WI38 (cell line): ENCODE measurements around the gene MCC.

Source experiments
- H3K4me3 ChIP-seq: 2 replicates; pipeline ENCODE4 v1.5.1; 2011; ENCODE audit warnings: low read depth, mild to moderate bottlenecking, control low read depth, low read length
- CTCF ChIP-seq: IDR thresholded peaks from 2 replicates; pipeline ENCODE4 v1.5.1; 2012; ENCODE audit warnings: low read depth, mild to moderate bottlenecking, control low read depth, low read length

MCC gene

DNA sequence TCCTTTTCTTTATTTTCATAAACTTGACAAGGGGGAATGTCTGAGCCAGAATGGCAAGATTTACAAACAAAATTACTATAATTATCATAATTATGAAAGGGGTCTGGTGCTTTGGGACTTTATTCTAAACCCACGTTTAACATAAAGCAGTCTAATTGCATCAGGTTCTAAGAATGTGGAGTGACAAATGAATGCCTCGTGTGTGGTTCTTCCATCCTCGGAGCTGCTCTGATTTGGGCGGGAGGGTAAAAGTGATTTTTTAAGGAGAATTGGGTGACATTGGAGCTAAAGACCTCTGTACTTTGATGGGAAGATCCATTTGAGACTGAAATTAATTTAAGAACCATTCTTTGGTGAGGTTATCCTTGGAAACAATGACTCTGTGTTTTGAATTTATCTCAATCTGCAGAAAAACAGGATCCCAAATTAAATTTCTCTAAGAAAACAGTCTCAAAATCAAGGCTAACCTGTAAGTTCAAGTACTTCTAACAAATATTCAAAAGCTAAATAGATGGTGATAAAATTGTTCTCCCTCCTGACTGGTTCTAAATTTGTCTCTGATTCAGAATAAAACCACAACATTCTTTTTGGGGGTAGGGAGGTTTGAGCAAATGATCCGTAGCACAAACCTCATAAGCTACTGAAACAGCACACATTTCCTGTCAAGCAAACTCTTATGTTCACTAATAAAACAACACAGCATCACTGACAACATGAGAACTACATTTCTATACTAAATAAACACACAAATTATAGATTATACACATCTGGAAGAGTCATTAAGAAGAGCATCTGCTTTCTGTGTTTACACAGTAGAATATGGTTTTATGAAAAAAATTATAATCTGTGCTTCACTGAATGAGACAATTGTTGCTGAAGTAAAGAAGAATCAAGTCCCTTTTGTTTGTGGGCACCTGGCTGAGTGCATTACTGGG lies 426.1 kb downstream of the MCC start:
- no peak for TF ChIP-seq CTCF
- no peak overlapping the region for H3K4me3 ChIP-seq

DNA sequence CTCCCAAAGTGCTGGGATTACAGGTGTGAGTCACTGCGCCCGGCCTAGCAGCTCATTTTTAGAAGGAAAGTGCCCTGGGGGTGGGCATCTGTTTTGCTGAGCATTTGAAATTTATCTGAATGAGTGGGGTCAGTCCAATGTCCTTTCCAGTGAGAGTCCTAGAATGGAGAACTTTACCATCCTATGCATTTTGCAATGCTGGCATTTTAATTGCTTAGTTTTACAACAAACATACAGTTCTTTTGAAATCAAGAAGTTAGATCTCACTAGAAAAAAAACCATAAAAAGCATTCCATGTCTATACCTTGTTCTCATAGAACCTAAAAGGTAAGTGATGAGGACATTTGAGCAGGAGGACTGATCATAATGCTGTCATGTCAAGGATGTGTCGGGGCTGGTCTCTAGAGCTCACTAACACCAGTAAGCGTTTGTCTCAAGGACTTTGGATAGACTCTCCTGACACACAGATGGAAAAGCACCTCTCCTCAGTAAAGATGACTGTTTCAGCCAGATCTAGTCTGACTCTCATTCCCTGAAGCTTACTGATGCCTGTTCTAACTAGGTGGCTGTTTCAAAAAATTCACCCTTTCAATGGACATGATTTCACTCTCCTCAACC lies 427.7 kb downstream of the MCC start:
- no peak overlapping the region for H3K4me3 ChIP-seq
- no peak for TF ChIP-seq CTCF

DNA sequence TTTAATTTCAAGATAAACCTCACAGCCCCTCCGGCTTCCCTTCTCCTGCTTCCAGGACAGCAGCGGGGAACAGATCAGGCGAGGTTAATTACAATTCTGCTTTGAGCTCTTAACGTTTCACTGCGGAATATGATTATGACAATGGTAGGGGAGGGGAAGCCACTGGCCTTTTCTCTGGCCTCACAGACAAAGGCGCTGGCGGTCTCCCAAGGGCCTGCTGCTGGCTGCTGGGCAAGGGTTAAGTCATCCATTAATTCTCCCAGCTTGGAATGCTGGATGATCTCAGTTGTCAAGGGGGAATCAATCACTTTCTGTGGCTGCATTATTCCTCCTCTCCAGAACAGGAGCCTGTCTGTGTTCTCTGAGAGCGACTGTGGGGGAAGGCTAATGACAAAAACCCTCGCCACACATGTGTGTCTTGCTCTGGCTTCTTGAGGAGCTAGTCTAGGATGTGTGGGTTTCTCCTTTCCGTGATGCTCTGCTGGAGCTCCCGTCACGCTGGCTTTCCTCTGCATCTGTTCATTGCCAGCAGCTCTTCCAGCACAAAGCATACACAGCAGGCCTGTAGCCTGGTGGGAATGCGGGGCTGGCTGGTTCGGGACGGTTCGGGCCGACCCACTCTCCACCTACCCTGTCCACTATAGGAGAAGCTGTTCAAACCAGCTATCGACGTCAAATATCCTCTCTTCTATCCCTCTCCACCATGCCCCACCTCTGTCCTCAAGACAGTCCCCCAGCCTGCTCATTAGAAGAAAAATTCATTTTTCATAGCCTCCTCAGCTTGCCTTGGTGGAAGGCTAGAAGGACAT lies 428.8 kb downstream of the MCC start:
- TF ChIP-seq CTCF: no peak
- H3K4me3 ChIP-seq: no peak overlapping the region

- H3K4me3 ChIP-seq: no peak overlapping the region
- no peak for TF ChIP-seq CTCF
Observed at GRCh38 chr5:113058706-113059226, 429.5 kb downstream of the MCC start.

DNA sequence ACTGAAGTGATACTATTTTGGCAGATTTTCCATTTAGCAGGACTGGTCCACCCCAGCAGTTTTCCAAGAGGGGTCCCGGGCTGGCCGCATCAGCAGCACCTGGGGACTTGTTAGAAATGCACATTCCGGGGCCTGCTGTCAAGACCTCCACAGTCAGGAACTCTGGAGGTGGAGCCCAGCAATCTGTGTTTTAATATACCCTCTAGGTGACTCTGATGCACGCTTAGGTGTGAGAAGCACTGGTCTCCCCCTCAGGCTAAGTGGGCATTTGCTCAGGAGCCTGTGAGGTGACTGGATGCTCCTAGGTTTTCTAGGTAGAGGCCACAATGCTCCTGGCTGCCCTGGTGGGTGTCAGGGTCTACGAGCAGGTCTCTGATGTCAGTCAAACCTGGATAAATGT lies 430.0 kb downstream of the MCC start:
- no peak for TF ChIP-seq CTCF
- no peak overlapping the region for H3K4me3 ChIP-seq

GRCh38 chr5:113057557-113057984 lies 430.7 kb downstream of the MCC start:
- H3K4me3 ChIP-seq: no peak overlapping the region
- TF ChIP-seq CTCF: no peak
